Type B pancreatic cell (in vitro differentiated cells): ENCODE data around the gene MYO1E. TPM values are rescaled to one million over a fixed set of nuclear protein-coding genes. Genes with fewer than 3 reads are reported as not detected.
A peak's percentile ranks its signal among the peaks of the same experiment; 100 is the strongest.

ENCODE experiments used
- DNase-seq: peaks from one replicate; pipeline ENCODE4 v3.0.0; 2021; ENCODE audit warnings: mixed read lengths; ENCODE audit not compliant: unreplicated experiment; ENCODE audit errors: extremely low spot score
- H3K27ac Mint-ChIP-seq: 2 replicates; pipeline ENCODE4 v1.8.0; 2021; ENCODE audit warnings: mild to moderate bottlenecking, mixed read lengths
- H3K27me3 Mint-ChIP-seq: 2 replicates; pipeline ENCODE4 v1.8.0; 2021; ENCODE audit warnings: mixed read lengths
- H3K36me3 Mint-ChIP-seq: 2 replicates; pipeline ENCODE4 v1.8.0; 2021; ENCODE audit warnings: mixed read lengths
- H3K4me1 Mint-ChIP-seq: one replicate; pipeline ENCODE4 v1.8.0; 2021; ENCODE audit warnings: mixed read lengths; ENCODE audit not compliant: unreplicated experiment
- H3K4me3 Mint-ChIP-seq: 2 replicates; pipeline ENCODE4 v1.8.0; 2021; ENCODE audit warnings: mild to moderate bottlenecking, mixed read lengths
- H3K9me3 Mint-ChIP-seq: 2 replicates; pipeline ENCODE4 v1.8.0; 2021; ENCODE audit warnings: mixed read lengths
- total RNA-seq: library from RNA; stranded (reverse); gene quantifications from 2 replicates; pipeline ENCODE4 v1.2.1, GENCODE V29; 2021; ENCODE audit warnings: low replicate concordance
- TF ChIP-seq, protein P1 (sequence below): fragments of 200-600 bp; sonication (generic); conservative IDR thresholded peaks from 2 replicates; pipeline ENCODE4 v1.5.0; 2021; ENCODE audit warnings: antibody characterized with exemption, mild to moderate bottlenecking

MYO1E gene
- total RNA-seq, 1 donor from 2014 or later: 55.6 TPM

DNA sequence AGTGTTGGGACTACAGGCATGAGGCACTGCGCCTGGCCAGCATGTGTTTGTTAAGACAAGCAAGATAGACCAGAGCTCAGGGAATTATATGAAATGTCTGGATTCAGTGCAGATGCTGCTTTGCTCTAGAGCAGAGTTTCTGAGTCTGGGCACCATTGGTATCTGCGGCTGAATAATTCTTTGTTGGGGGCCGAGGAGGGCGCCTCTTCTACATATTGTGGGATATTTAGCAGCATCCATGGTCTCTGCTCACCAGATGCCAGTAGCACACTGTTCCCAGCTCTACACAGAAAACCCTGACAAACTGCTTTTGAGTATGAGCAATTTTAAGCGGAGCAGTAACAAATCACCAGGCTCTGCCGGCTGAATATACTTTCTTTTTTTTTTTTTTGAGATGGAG is 169.7 kb downstream of the MYO1E start:
- Mint-ChIP-seq H3K36me3 (peaks cover 27% of the 10 kb centered on the region), H3K27ac (no peak overlapping the region), H3K27me3 (no peaks in the 10 kb centered on the region), H3K9me3 (no peaks in the 10 kb centered on the region), H3K4me1 (no peaks in the 10 kb centered on the region), H3K4me3 (no peak overlapping the region)
- TF ChIP-seq, protein P1, sequence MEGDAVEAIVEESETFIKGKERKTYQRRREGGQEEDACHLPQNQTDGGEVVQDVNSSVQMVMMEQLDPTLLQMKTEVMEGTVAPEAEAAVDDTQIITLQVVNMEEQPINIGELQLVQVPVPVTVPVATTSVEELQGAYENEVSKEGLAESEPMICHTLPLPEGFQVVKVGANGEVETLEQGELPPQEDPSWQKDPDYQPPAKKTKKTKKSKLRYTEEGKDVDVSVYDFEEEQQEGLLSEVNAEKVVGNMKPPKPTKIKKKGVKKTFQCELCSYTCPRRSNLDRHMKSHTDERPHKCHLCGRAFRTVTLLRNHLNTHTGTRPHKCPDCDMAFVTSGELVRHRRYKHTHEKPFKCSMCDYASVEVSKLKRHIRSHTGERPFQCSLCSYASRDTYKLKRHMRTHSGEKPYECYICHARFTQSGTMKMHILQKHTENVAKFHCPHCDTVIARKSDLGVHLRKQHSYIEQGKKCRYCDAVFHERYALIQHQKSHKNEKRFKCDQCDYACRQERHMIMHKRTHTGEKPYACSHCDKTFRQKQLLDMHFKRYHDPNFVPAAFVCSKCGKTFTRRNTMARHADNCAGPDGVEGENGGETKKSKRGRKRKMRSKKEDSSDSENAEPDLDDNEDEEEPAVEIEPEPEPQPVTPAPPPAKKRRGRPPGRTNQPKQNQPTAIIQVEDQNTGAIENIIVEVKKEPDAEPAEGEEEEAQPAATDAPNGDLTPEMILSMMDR: no peak
- DNase-seq: no peak

DNA sequence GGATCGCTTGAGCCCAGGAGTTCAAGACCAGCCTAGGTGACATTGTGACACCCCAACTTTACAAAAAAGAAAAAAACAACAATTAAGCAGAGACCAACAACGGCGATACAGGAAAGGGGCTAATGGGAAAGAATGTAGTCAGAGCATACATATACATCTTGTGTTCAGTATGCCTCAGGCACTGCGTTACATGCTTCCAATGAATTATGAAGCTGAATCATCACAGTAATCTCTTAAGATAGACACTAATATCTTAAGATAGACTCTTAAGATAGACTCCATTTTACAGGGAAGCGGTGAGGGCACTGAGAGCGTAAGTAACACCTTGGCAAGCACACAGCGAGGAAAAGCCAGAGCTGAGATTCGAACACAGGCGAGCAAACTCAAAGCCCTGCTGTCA is 172.1 kb downstream of the MYO1E start:
- Mint-ChIP-seq H3K27ac (peak overlapping the region; percentile 20), H3K27me3 (no peaks in the 10 kb centered on the region), H3K9me3 (no peaks in the 10 kb centered on the region), H3K4me1 (no peaks in the 10 kb centered on the region), H3K4me3 (no peak overlapping the region), H3K36me3 (peaks cover 20% of the 10 kb centered on the region)
- DNase-seq: no peak
- TF ChIP-seq, protein P1: no peak

DNA sequence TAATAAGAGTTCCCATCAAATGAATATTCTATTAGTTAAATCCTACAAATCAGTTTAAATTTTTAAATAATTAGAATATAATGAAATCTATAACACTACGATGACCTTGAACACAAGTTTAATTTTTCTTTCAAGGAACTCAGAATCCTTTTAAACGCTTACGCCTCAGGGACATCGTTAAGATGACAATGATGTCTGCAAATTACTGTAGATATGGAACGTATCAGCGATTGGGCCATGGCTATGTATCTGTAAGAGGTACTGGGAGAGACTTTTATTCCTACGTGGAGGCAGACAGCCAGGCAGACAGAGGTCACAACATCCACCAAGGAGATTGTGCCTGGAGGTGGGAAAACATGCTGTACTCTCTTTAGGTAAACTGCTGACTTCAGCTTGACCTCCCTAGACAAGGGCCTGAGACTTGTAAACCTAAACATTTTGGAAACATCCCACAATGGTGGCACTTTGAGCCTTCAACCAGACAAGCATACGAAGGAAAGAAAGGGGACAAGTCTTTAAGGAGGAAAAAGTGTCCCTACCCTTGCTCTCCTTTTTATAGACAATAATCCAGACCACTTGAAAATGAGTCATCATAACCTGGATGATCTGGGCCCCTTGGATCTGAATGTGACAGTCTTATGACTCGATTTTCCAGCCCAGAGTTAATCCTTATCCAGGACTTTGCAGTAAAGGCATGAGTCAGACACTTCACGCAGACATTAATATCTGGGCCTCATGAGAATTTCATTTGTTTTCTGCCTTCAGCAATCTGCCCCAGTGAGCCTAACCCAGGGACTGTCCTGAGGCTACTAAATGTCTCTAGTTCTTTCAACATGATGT is 172.8 kb downstream of the MYO1E start:
- DNase-seq: no peak
- Mint-ChIP-seq H3K27me3 (no peaks in the 10 kb centered on the region), H3K4me3 (no peak overlapping the region), H3K27ac (peak overlapping the region; percentile 20), H3K4me1 (no peaks in the 10 kb centered on the region), H3K36me3 (peaks cover 16% of the 10 kb centered on the region), H3K9me3 (no peaks in the 10 kb centered on the region)
- TF ChIP-seq, protein P1: no peak

DNA sequence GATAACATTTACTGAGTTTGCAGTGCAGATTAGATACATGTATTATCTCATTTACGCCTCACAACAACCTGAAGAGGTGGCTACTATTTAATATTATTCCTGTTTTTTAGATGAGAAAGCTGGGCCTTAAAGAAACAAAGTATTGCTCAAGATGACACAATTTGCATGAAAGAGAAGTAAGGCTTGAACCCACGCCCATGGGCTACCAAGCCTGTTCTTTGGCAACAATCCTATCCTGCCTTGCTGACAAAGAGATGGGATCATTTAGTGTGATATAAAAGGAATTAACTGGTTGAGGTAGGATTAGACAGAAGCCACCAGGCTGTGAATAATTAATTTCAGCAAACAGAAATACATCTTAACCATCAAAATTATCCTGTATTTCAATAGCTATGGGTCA is 175.2 kb downstream of the MYO1E start:
- Mint-ChIP-seq H3K9me3 (no peaks in the 10 kb centered on the region), H3K36me3 (peaks cover 21% of the 10 kb centered on the region), H3K27ac (no peak overlapping the region), H3K27me3 (no peaks in the 10 kb centered on the region), H3K4me3 (no peak overlapping the region), H3K4me1 (no peaks in the 10 kb centered on the region)
- DNase-seq: no peak
- TF ChIP-seq, protein P1: no peak

DNA sequence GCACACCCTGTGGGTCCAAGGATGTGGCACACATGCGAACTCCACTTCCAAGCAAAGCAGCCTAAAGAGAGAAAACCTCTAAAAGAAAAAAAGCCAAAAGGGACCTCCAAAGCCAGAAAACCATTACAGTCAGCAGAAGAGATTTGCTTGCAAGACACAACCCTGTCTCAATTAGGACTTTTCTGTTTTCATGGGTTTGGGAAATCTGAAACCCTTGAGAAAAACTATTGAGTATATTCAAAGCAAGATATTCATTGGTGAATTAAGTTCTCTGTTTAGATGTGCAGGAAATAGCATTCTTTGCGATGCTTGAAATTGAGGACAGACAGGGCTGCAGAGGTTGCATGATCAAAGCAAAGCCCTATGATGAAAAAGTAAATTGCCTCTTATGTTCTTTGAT is 176.3 kb downstream of the MYO1E start:
- Mint-ChIP-seq H3K36me3 (peaks cover 20% of the 10 kb centered on the region), H3K27me3 (no peaks in the 10 kb centered on the region), H3K27ac (no peak overlapping the region), H3K4me3 (no peak overlapping the region), H3K4me1 (no peaks in the 10 kb centered on the region), H3K9me3 (no peaks in the 10 kb centered on the region)
- no peak for DNase-seq
- TF ChIP-seq, protein P1: no peak
